ENCODE data around the gene CCBE1. TPM values are rescaled to one million over a fixed set of nuclear protein-coding genes. Genes with fewer than 3 reads are reported as not detected.

Gene CCBE1
- total RNA-seq, 2 experiments from 2014 or later, result not detected

GRCh38 chr18:59470561-59471121, 226.6 kb downstream of the CCBE1 start:
- DNase-seq, result no peak
- H3K9me3 Mint-ChIP-seq, result no peaks in the 10 kb centered on the region
- POLR2A ChIA-PET, result no interaction called here
- H3K36me3 Mint-ChIP-seq (ENCODE audit: low read depth), result no peaks in the 10 kb centered on the region
- CTCF ChIA-PET, result no interaction called here
- no peaks in the 10 kb centered on the region for H3K4me1 Mint-ChIP-seq
- peaks cover 2% of the 10 kb centered on the region for H3K27me3 Mint-ChIP-seq
- no peak overlapping the region for H3K4me3 Mint-ChIP-seq
- H3K27ac Mint-ChIP-seq, result no peak overlapping the region

GRCh38 chr18:59469463-59470180, 227.6 kb downstream of the CCBE1 start:
- H3K9me3 Mint-ChIP-seq, result no peaks in the 10 kb centered on the region
- CTCF ChIA-PET, result no interaction called here
- no peaks in the 10 kb centered on the region for H3K36me3 Mint-ChIP-seq (ENCODE audit: low read depth)
- no peak overlapping the region for H3K4me3 Mint-ChIP-seq
- POLR2A ChIA-PET, result no interaction called here
- H3K27me3 Mint-ChIP-seq, result peaks cover 2% of the 10 kb centered on the region
- no peaks in the 10 kb centered on the region for H3K4me1 Mint-ChIP-seq
- DNase-seq, result no peak
- H3K27ac Mint-ChIP-seq, result no peak overlapping the region

- no peaks in the 10 kb centered on the region for H3K9me3 Mint-ChIP-seq
- H3K27ac Mint-ChIP-seq, result no peak overlapping the region
- H3K36me3 Mint-ChIP-seq (ENCODE audit: low read depth), result no peaks in the 10 kb centered on the region
- CTCF ChIA-PET, result interaction anchor here (1.1 kb wide), 1 partner anchor 9 kb away, joined by 3 read pairs; no protein-coding TSS in a partner anchor
- H3K27me3 Mint-ChIP-seq, result peaks cover 2% of the 10 kb centered on the region
- no peak for DNase-seq
- no peak overlapping the region for H3K4me3 Mint-ChIP-seq
- no peaks in the 10 kb centered on the region for H3K4me1 Mint-ChIP-seq
- POLR2A ChIA-PET, result no interaction called here
Observed at GRCh38 chr18:59468821-59469220, 228.4 kb downstream of the CCBE1 start.

GRCh38 chr18:59467497-59467896, 229.7 kb downstream of the CCBE1 start:
- H3K4me1 Mint-ChIP-seq, result no peaks in the 10 kb centered on the region
- ChIA-PET POLR2A (no interaction called here), CTCF (no interaction called here)
- no peak overlapping the region for H3K4me3 Mint-ChIP-seq
- no peaks in the 10 kb centered on the region for H3K36me3 Mint-ChIP-seq (ENCODE audit: low read depth)
- no peaks in the 10 kb centered on the region for H3K9me3 Mint-ChIP-seq
- H3K27me3 Mint-ChIP-seq, result peaks cover 2% of the 10 kb centered on the region
- no peak for DNase-seq
- no peak overlapping the region for H3K27ac Mint-ChIP-seq

- ChIA-PET CTCF (no interaction called here), POLR2A (no interaction called here)
- Mint-ChIP-seq H3K27me3 (peaks cover 2% of the 10 kb centered on the region), H3K4me3 (no peak overlapping the region), H3K9me3 (no peaks in the 10 kb centered on the region), H3K36me3 (ENCODE audit: low read depth) (no peaks in the 10 kb centered on the region), H3K4me1 (no peaks in the 10 kb centered on the region), H3K27ac (no peak overlapping the region)
- no peak for DNase-seq
Observed at GRCh38 chr18:59466980-59467379, 230.2 kb downstream of the CCBE1 start.

GRCh38 chr18:59464486-59464885, 232.7 kb downstream of the CCBE1 start:
- Mint-ChIP-seq H3K27me3 (peaks cover 2% of the 10 kb centered on the region), H3K27ac (no peak overlapping the region), H3K36me3 (ENCODE audit: low read depth) (no peaks in the 10 kb centered on the region), H3K9me3 (no peaks in the 10 kb centered on the region), H3K4me3 (no peak overlapping the region), H3K4me1 (no peaks in the 10 kb centered on the region)
- ChIA-PET POLR2A (no interaction called here), CTCF (no interaction called here)
- no peak for DNase-seq

- peaks cover 9% of the 10 kb centered on the region for H3K27me3 Mint-ChIP-seq
- H3K9me3 Mint-ChIP-seq, result no peaks in the 10 kb centered on the region
- ChIA-PET POLR2A (no interaction called here), CTCF (interaction anchor here (1.3 kb wide), 1 partner anchor 14 kb away, joined by 3 read pairs; no protein-coding TSS in a partner anchor)
- H3K36me3 Mint-ChIP-seq (ENCODE audit: low read depth), result no peaks in the 10 kb centered on the region
- H3K4me1 Mint-ChIP-seq, result no peaks in the 10 kb centered on the region
- no peak for DNase-seq
- H3K27ac Mint-ChIP-seq, result no peak overlapping the region
- H3K4me3 Mint-ChIP-seq, result no peak overlapping the region
Observed at GRCh38 chr18:59461171-59461570, 236.1 kb downstream of the CCBE1 start.

- H3K27me3 Mint-ChIP-seq, result peaks cover 8% of the 10 kb centered on the region
- H3K4me1 Mint-ChIP-seq, result no peaks in the 10 kb centered on the region
- no peaks in the 10 kb centered on the region for H3K9me3 Mint-ChIP-seq
- CTCF ChIA-PET, result interaction anchor here (1.3 kb wide), 1 partner anchor 13 kb away, joined by 3 read pairs; no protein-coding TSS in a partner anchor
- no peaks in the 10 kb centered on the region for H3K36me3 Mint-ChIP-seq (ENCODE audit: low read depth)
- no peak overlapping the region for H3K4me3 Mint-ChIP-seq
- DNase-seq, result no peak
- POLR2A ChIA-PET, result no interaction called here
- H3K27ac Mint-ChIP-seq, result no peak overlapping the region
Observed at GRCh38 chr18:59460072-59460420, 237.2 kb downstream of the CCBE1 start.

- DNase-seq, result no peak
- Mint-ChIP-seq H3K9me3 (no peaks in the 10 kb centered on the region), H3K36me3 (ENCODE audit: low read depth) (no peaks in the 10 kb centered on the region), H3K4me1 (no peaks in the 10 kb centered on the region), H3K27me3 (peaks cover 8% of the 10 kb centered on the region), H3K27ac (no peak overlapping the region), H3K4me3 (no peak overlapping the region)
- ChIA-PET POLR2A (no interaction called here), CTCF (interaction anchor here (0.6 to 1.0 kb wide), 3 partner anchors 9 to 472 kb away, joined by 3 read pairs; no protein-coding TSS in a partner anchor)
Observed at GRCh38 chr18:59459369-59460071, 237.7 kb downstream of the CCBE1 start.

- Mint-ChIP-seq H3K36me3 (ENCODE audit: low read depth) (no peaks in the 10 kb centered on the region), H3K4me1 (no peaks in the 10 kb centered on the region), H3K4me3 (no peak overlapping the region), H3K9me3 (no peaks in the 10 kb centered on the region), H3K27me3 (peaks cover 8% of the 10 kb centered on the region), H3K27ac (no peak overlapping the region)
- ChIA-PET CTCF (no interaction called here), POLR2A (no interaction called here)
- no peak for DNase-seq
Observed at GRCh38 chr18:59458575-59458974, 238.6 kb downstream of the CCBE1 start.

GRCh38 chr18:59456657-59457056, 240.6 kb downstream of the CCBE1 start:
- Mint-ChIP-seq H3K27me3 (peaks cover 8% of the 10 kb centered on the region), H3K36me3 (ENCODE audit: low read depth) (no peaks in the 10 kb centered on the region), H3K27ac (no peak overlapping the region), H3K4me3 (no peak overlapping the region), H3K4me1 (no peaks in the 10 kb centered on the region), H3K9me3 (no peaks in the 10 kb centered on the region)
- POLR2A ChIA-PET, result no interaction called here
- CTCF ChIA-PET, result interaction anchor here (1.2 kb wide), 1 partner anchor 54 kb away, joined by 3 read pairs; no protein-coding TSS in a partner anchor
- DNase-seq, result no peak

GRCh38 chr18:59455728-59456276, 241.4 kb downstream of the CCBE1 start:
- CTCF ChIA-PET, result no interaction called here
- POLR2A ChIA-PET, result no interaction called here
- H3K9me3 Mint-ChIP-seq, result no peaks in the 10 kb centered on the region
- no peaks in the 10 kb centered on the region for H3K36me3 Mint-ChIP-seq (ENCODE audit: low read depth)
- no peak overlapping the region for H3K27ac Mint-ChIP-seq
- H3K4me3 Mint-ChIP-seq, result no peak overlapping the region
- peaks cover 8% of the 10 kb centered on the region for H3K27me3 Mint-ChIP-seq
- no peaks in the 10 kb centered on the region for H3K4me1 Mint-ChIP-seq
- no peak for DNase-seq

Measured in activated CD4-positive, alpha-beta T cell treated with anti-CD3 and anti-CD28 coated beads, Interleukin-2, amount 10 ng/mL, durations not matched to agents 7 days and 5 days (primary cell).